H9 (cell line): Measurements from ENCODE around the gene DKK1. TPM values are rescaled to one million over a fixed set of nuclear protein-coding genes. Genes with fewer than 3 reads are reported as not detected.

Experiments
- DNase-seq: peaks from one replicate; pipeline ENCODE4 v3.0.0-alpha.2; 2017
- H2AFZ ChIP-seq: one replicate; pipeline ENCODE4 v1.6.1; 2013; ENCODE audit warnings: mild to moderate bottlenecking, low read length, control low read depth, moderate library complexity
- H2AK5ac ChIP-seq: 2 replicates; pipeline ENCODE4 v1.6.1; 2013; ENCODE audit warnings: low read length, control low read depth, mixed read lengths; ENCODE audit not compliant: insufficient read length
- H2BK120ac ChIP-seq: one replicate; pipeline ENCODE4 v1.6.1; 2013; ENCODE audit warnings: low read depth, mild to moderate bottlenecking, low read length, control low read depth, inconsistent platforms; ENCODE audit not compliant: poor library complexity, severe bottlenecking
- H2BK12ac ChIP-seq: 2 replicates; pipeline ENCODE4 v1.6.1; 2013; ENCODE audit warnings: low read length, control low read depth, mixed read lengths, low read depth; ENCODE audit not compliant: insufficient read length
- H2BK15ac ChIP-seq: 2 replicates; pipeline ENCODE4 v1.6.1; 2013; ENCODE audit warnings: low read depth, low read length, control low read depth
- H2BK20ac ChIP-seq: one replicate; pipeline ENCODE4 v1.6.1; 2013; ENCODE audit warnings: low read depth, mild to moderate bottlenecking, low read length, control low read depth, inconsistent platforms; ENCODE audit not compliant: poor library complexity, severe bottlenecking
- H2BK5ac ChIP-seq: 2 replicates; pipeline ENCODE4 v1.6.1; 2013; ENCODE audit warnings: low read length, control low read depth, mixed read lengths; ENCODE audit not compliant: insufficient read length
- H3K14ac ChIP-seq: 2 replicates; pipeline ENCODE4 v1.6.1; 2013; ENCODE audit warnings: low read length, control low read depth; ENCODE audit not compliant: insufficient read depth
- H3K18ac ChIP-seq: 2 replicates; pipeline ENCODE4 v1.6.1; 2013; ENCODE audit warnings: low read depth, mild to moderate bottlenecking, mixed read lengths, low read length, control low read depth; ENCODE audit not compliant: insufficient read length
- H3K23ac ChIP-seq: 2 replicates; pipeline ENCODE4 v1.6.1; 2013; ENCODE audit warnings: low read length, control low read depth, mixed read lengths, low read depth; ENCODE audit not compliant: insufficient read length
- H3K23me2 ChIP-seq: 2 replicates; pipeline ENCODE4 v1.6.1; 2013; ENCODE audit warnings: low read depth, mild to moderate bottlenecking, mixed read lengths, low read length, control low read depth; ENCODE audit not compliant: insufficient read length, poor library complexity, severe bottlenecking
- H3K27ac ChIP-seq: 2 replicates; pipeline ENCODE4 v1.5.1; 2013; ENCODE audit warnings: low read length, control low read depth, mixed read lengths, low read depth; ENCODE audit not compliant: insufficient read length
- H3K27me3 ChIP-seq: 2 replicates; pipeline ENCODE4 v1.6.1; 2013; ENCODE audit warnings: low read length, control low read depth, inconsistent platforms; ENCODE audit not compliant: insufficient read depth
- H3K4ac ChIP-seq: 2 replicates; pipeline ENCODE4 v1.6.1; 2013; ENCODE audit warnings: low read depth, mild to moderate bottlenecking, control low read depth, inconsistent platforms, low read length, moderate library complexity
- H3K4me1 ChIP-seq: 2 replicates; pipeline ENCODE4 v1.6.1; 2013; ENCODE audit warnings: low read length, control low read depth, inconsistent platforms; ENCODE audit not compliant: insufficient read depth
- H3K4me2 ChIP-seq: 2 replicates; pipeline ENCODE4 v1.6.1; 2013; ENCODE audit warnings: low read length, control low read depth, mixed read lengths; ENCODE audit not compliant: insufficient read length, insufficient read depth
- H3K56ac ChIP-seq: 2 replicates; pipeline ENCODE4 v1.6.1; 2013; ENCODE audit warnings: low read depth, mild to moderate bottlenecking, mixed read lengths, low read length, control low read depth; ENCODE audit not compliant: insufficient read length
- H3K79me1 ChIP-seq: 2 replicates; pipeline ENCODE4 v1.6.1; 2013; ENCODE audit warnings: low read depth, mild to moderate bottlenecking, moderate library complexity, low read length, control low read depth, inconsistent platforms; ENCODE audit not compliant: insufficient read depth, poor library complexity, severe bottlenecking
- H3K79me2 ChIP-seq: 2 replicates; pipeline ENCODE4 v1.6.1; 2013; ENCODE audit warnings: low read length, control low read depth, inconsistent platforms; ENCODE audit not compliant: insufficient read depth
- H3K9ac ChIP-seq: 2 replicates; pipeline ENCODE4 v1.6.1; 2013; ENCODE audit warnings: low read length, control low read depth, mixed read lengths; ENCODE audit not compliant: insufficient read length; ENCODE audit errors: extremely low read depth
- H3K9me3 ChIP-seq: one replicate; pipeline ENCODE4 v1.6.1; 2013; ENCODE audit warnings: low read depth, low read length, inconsistent platforms; ENCODE audit not compliant: control insufficient read depth
- H3T11ph ChIP-seq: one replicate; pipeline ENCODE4 v1.6.1; 2013; ENCODE audit warnings: mild to moderate bottlenecking, low read length, control low read depth, inconsistent platforms
- H4K20me1 ChIP-seq: one replicate; pipeline ENCODE4 v1.6.1; 2013; ENCODE audit not compliant: control insufficient read depth, insufficient read length, insufficient read depth
- H4K5ac ChIP-seq: 2 replicates; pipeline ENCODE4 v1.6.1; 2013; ENCODE audit warnings: low read depth, mild to moderate bottlenecking, mixed read lengths, low read length, control low read depth; ENCODE audit not compliant: insufficient read length
- H4K8ac ChIP-seq: replicated peaks from 2 replicates; pipeline ENCODE4 v1.6.1; 2013; ENCODE audit warnings: low read length, control low read depth, mixed read lengths, low read depth; ENCODE audit not compliant: insufficient read length
- H4K91ac ChIP-seq: 2 replicates; pipeline ENCODE4 v1.6.1; 2013; ENCODE audit warnings: low read depth, mild to moderate bottlenecking, moderate library complexity, mixed read lengths, low read length, control low read depth; ENCODE audit not compliant: insufficient read length
- H3K27ac Mint-ChIP-seq, 3 experiments: 2 replicates in 2 of 3; 3 replicates in 1 of 3; pipeline ENCODE4 v1.8.0; 2020 to 2021; ENCODE audit warnings: mixed read lengths in 3 of 3, mild to moderate bottlenecking in 1 of 3, moderate library complexity in 1 of 3
- H3K27me3 Mint-ChIP-seq: 2 replicates; pipeline ENCODE4 v1.8.0; 2021; ENCODE audit warnings: low read depth, mild to moderate bottlenecking, moderate library complexity, mixed read lengths
- H3K36me3 Mint-ChIP-seq, 3 experiments: 2 replicates in 2 of 3; 3 replicates in 1 of 3; pipeline ENCODE4 v1.8.0; 2020 to 2021; ENCODE audit warnings: low read depth in 3 of 3, mixed read lengths in 3 of 3; ENCODE audit not compliant: insufficient read depth in 1 of 3
- H3K4me1 Mint-ChIP-seq, 2 experiments: 2 replicates each; pipeline ENCODE4 v1.8.0; 2020; ENCODE audit warnings: mixed read lengths in 2 of 2
- H3K4me3 Mint-ChIP-seq, 2 experiments: 2 replicates in 1 of 2; 3 replicates in 1 of 2; pipeline ENCODE4 v1.8.0; 2020 to 2021; ENCODE audit warnings: mild to moderate bottlenecking in 2 of 2, mixed read lengths in 2 of 2, moderate library complexity in 1 of 2
- H3K9me3 Mint-ChIP-seq, 2 experiments: 2 replicates in 1 of 2; 3 replicates in 1 of 2; pipeline ENCODE4 v1.8.0; 2020; ENCODE audit warnings: mild to moderate bottlenecking in 2 of 2, mixed read lengths in 2 of 2, moderate library complexity in 1 of 2
- CTCF ChIP-seq: fragments of 200-600 bp; sonication (generic); conservative IDR thresholded peaks from 3 replicates; pipeline ENCODE4 v1.8.0; 2021; ENCODE audit warnings: antibody characterized with exemption, mild to moderate bottlenecking
- WGBS: extraction: QIAGEN DNeasy Blood & Tissue Kit; methylation state at CpG from one replicate; pipeline ENCODE4 v1.1.7; 2013; ENCODE audit warnings: missing lambda C conversion rate, low lambda C conversion rate, mixed read lengths; ENCODE audit not compliant: insufficient read length; ENCODE audit errors: extremely low coverage; 5-methylcytosine and 5-hydroxymethylcytosine counted together
- total RNA-seq: library from RNA; stranded (reverse); gene quantifications from 2 replicates; pipeline ENCODE4 v1.2.1, GENCODE V29; 2021

DKK1 gene
- total RNA-seq, 1 experiment from 2014 or later: 1.1 TPM

- H3K9me3 ChIP-seq: no peaks in the 10 kb centered on the region
- no peak overlapping the region for H2BK15ac ChIP-seq
- WGBS: no CpG with 5 or more reads among the region's 5 CpGs
- no peak overlapping the region for H4K8ac ChIP-seq
- H3K56ac ChIP-seq: no peak overlapping the region
- Mint-ChIP-seq H3K27me3 (no peaks in the 10 kb centered on the region), H3K27ac (no peak overlapping the region; a peak in 1 of 7 replicates), H3K9me3 (no peaks in the 10 kb centered on the region), H3K4me1 (no peaks in the 10 kb centered on the region), H3K4me3 (no peak overlapping the region), H3K36me3 (no peaks in the 10 kb centered on the region)
- TF ChIP-seq CTCF: no peak
- no peak overlapping the region for H2BK5ac ChIP-seq
- no peaks in the 10 kb centered on the region for H3K4me1 ChIP-seq
- H3K18ac ChIP-seq: no peak overlapping the region
- no peak overlapping the region for H3T11ph ChIP-seq
- no peak overlapping the region for H2BK12ac ChIP-seq
- H4K5ac ChIP-seq: no peak overlapping the region
- no peak overlapping the region for H2AFZ ChIP-seq
- H2BK20ac ChIP-seq: no peak overlapping the region
- no peak overlapping the region; the same call in 1 of the 2 replicates for H3K14ac ChIP-seq
- H3K4ac ChIP-seq: no peak overlapping the region
- no peak overlapping the region for H3K27ac ChIP-seq
- H3K9ac ChIP-seq: no peak overlapping the region
- H3K27me3 ChIP-seq: no peaks in the 10 kb centered on the region
- DNase-seq: no peak
- H3K23me2 ChIP-seq: no peaks in the 10 kb centered on the region
- no peak overlapping the region for H3K4me2 ChIP-seq
- no peaks in the 10 kb centered on the region for H4K20me1 ChIP-seq
- no peak overlapping the region for H2AK5ac ChIP-seq
- H4K91ac ChIP-seq: no peak overlapping the region
- H3K79me2 ChIP-seq: no peaks in the 10 kb centered on the region
- H3K79me1 ChIP-seq: no peaks in the 10 kb centered on the region
- no peak overlapping the region for H3K23ac ChIP-seq
- H2BK120ac ChIP-seq: no peak overlapping the region
Measured at GRCh38 chr10:52348037-52348564, 34.0 kb downstream of the DKK1 start.
